ENCODE data around the gene PHACTR4.

GRCh38 chr1:28323720-28324119, 45.8 kb upstream of the PHACTR4 start:
- TF ChIP-seq ELF4 (IDR thresholded peaks at IDR 0.05) (no peak), FOXK2 (IDR thresholded peaks at IDR 0.05) (no peak), SP1 (IDR thresholded peaks at IDR 0.05) (no peak), BHLHE40 (IDR thresholded peaks at IDR 0.05; ENCODE audit: borderline replicate concordance) (no peak), ZNF384 (IDR thresholded peaks at IDR 0.05) (no peak), FOXA1 (IDR thresholded peaks at IDR 0.05) (no peak), FOXM1 (IDR thresholded peaks at IDR 0.05; ENCODE audit: borderline replicate concordance) (no peak), SUZ12 (IDR thresholded peaks at IDR 0.05) (no peak)
